NCI-H774 (cell line): Measurements from ENCODE around the gene MROH8.

Experiments used
- DNase-seq: peaks from one replicate; lab custom pipeline; 2025; lab: John Stamatoyannopoulos, UW

Gene MROH8

DNA sequence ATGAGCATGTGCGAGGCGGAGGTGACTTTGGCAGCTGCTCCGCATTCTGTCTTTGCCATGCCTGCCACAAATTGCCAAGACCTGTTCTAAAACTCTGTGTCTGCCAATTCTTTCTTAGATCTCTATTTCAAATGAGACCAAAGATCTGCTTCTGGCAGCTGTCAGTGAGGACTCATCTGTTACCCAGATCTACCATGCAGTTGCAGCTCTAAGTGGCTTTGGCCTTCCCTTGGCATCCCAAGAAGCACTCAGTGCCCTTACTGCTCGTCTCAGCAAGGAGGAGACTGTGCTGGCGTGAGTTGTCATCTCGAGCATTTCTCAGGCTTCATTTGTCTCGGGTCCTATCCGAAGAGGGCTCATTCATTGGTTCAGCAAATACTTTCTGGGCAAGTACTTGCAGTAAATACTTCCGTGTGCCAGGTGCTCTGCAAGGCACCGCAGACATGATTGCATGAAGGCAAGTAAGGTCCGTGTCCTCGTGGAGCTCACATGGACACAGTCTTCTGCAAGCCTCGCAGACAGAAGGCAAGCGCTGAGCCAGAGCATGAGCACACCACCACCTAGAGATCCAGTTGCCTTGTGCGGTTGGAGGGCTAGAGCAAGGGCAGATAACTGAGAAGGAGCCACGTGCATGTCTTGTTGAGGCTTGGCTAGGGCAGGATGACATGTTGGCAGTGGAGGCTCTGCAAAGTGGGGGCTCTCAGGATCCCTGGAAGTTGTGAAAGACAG lies 19.7 kb upstream of the MROH8 start:
- DNase-seq = no peak

DNA sequence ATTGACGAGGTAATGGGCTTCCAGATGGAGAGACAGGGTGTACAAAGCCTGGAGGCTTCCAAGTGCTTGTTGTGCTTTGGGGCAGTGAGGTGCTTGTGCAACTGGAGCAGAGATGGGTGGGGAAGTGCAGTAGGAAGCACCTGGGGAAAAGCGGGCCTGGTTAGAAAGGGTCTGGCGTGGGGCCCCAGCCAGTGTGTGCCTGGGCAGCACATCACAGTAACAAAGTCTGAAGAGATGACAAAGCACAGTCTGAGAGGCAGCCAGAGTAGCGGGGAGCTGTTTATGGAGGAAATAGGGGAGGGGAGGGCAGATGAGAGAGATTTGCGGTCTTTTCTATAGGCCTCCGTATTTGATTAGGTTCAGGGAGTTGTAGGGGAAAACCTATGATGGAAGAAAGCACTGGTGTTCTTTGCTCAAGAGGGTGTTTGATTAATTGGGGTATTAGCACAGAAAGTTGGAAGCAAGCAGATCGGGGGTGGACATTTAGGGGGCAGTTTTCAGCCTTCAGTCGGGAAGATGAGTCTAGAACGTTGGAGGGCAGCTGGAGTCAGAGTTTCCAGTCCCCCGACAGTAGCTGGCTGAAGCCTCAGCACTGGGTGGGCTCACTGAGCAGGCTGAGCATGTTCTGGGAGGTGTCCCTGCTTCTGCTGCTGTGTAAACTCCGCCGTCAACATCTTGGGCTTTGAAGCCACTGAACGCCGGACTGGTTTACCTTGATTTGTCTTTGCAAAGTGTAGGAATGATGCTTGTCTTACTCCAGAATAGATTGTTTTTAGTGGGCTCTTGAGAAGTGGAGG lies 15.5 kb upstream of the MROH8 start:
- DNase-seq = no peak

DNA sequence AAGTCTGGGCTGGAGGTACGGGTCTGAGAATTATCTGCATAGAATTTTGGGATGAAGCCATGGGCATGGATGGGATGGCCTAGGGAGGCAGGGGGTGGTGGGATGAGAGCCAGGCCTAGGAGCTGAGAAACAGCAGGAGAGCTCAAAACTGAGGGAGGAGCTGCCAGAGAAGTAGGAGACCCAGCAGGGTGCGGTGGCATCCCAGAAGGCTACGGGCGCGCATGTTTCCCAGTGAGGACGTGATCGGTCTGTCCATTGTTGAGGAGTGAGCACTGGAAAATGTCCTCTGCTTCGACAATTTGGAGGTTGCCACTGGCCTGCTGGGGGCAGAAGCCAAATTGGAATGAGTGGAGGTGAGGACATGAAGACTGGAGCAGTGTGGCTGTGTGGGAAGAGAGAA lies 14.5 kb upstream of the MROH8 start:
- no peak for DNase-seq

DNA sequence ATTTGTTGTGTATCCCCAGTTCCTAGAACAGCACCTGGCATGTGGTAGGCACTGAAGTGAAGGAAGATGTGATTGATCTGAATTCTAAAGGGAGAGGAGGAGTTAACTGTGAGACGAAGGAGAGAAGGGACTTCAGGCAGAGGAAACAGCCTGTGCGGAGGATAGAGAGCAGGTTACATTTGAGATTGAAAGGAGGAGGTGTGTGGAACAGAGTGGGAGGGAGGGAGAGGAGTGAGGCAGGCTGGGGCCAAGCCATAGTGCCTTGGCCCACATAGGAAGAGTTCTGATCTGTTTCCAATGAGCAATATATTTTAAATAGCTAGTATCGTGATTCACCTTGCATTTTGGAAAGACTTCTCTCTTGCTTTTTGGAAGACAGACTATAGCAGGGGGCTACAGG lies 13.9 kb upstream of the MROH8 start:
- DNase-seq = no peak

DNA sequence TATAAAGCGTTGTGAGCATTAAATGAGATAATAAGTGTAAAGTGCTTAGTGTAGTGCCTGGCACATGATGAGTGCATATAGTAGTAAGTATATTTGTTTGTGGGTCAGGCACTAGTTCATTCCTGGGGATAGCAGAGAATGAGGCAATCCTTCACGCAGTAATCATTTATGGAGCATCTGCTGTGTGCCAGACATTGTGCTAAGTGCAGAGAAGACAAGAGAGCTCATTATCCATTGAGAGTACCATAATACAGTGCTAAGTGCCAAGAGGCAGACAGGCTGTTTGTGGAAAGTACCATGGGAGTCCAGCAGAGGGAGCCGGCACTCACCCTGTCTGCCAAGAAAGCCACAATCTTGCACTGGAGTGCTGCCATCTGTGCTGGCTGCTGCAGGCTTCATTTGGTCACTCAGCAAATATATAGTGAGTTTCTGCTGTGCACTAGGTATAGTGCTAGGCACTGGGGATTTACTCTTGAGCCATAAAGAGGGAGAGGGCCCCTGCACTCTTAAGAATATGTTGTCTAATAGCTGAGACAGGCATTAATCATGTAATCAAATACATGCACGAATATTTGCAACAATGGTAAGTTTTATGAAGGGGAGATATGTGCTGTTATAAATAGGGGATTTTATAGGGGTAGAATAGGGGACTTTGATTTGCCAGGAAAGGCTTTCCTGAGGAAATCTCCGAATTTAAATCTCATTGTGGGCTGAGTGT lies 12.9 kb upstream of the MROH8 start:
- peak; percentile 37 for DNase-seq

DNA sequence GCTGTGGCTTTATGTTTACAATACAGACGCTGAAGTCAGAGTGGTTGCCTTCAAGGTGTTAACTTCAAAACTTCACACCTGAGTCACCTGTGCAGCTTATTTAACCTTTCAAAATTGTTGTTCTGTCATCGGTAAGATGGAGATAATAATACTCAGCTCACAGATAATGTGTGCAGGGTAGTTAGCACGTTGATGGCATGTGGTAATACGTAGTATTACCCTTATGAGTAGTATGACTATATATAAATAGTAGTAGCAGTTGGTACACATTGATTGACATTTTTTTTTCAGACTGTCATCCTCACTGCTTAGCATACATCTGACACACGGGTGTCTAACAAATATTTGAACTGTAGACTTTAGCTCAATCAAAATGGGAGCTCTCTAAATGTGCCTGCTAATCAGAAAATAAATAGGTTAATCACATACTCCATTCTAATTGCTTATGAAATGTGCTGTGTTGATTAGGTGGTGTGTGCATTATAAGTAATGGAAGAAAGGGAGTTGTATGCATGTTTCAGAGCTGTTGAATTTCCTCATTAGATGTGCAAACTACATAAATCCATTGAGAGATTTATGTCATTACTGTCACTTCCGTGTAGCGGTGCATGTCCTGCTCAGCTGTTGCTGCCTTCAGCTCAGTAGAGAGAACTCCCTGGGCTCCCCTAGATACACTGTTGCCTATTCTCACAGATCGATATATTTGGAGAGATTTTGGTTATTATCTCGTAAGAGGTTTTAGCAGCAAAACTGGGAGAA lies 11.2 kb upstream of the MROH8 start:
- no peak for DNase-seq

- DNase-seq = no peak
These were observed 10.2 kb upstream of the MROH8 start for GRCh38 chr20:37189416-37190016.

DNA sequence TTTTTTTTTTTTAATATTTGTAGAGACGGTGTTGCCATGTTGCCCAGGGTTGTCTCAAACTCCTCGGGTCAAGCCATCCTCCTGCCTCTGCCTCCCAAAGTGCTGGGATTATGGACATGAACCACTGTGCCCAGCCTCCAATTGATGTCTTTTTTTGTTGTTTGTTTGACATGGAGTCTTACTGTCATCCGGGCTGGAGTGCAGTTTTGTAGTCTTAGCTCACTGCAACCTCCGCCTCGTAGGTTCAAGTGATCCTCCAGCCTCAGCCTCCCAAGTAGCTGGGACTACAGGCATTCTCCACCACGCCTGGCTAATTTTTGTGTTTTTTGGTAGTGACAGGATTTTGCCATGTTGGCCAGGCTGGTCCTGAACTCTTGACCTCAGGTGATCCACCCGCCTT lies 9.4 kb upstream of the MROH8 start:
- no peak for DNase-seq

DNA sequence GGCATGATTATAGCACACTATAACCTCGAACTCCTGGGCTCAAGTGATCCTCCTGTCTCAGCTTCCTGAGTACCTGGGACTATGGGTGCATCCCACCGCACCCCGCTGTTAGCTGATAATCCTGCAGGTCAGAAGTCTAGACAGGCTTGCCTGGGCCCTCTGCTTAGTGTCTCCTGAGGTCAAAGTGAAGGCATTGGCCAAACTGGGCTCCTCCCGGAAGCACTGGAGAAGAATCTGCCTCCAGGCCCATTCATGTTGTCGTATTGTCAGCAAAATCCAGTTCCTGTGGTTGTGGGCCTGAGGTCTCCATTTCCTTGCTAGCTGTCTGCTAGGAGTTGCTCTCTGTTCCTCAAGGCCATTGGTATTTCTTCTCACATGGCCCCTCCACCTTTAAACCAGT lies 6.3 kb upstream of the MROH8 start:
- DNase-seq = no peak

DNA sequence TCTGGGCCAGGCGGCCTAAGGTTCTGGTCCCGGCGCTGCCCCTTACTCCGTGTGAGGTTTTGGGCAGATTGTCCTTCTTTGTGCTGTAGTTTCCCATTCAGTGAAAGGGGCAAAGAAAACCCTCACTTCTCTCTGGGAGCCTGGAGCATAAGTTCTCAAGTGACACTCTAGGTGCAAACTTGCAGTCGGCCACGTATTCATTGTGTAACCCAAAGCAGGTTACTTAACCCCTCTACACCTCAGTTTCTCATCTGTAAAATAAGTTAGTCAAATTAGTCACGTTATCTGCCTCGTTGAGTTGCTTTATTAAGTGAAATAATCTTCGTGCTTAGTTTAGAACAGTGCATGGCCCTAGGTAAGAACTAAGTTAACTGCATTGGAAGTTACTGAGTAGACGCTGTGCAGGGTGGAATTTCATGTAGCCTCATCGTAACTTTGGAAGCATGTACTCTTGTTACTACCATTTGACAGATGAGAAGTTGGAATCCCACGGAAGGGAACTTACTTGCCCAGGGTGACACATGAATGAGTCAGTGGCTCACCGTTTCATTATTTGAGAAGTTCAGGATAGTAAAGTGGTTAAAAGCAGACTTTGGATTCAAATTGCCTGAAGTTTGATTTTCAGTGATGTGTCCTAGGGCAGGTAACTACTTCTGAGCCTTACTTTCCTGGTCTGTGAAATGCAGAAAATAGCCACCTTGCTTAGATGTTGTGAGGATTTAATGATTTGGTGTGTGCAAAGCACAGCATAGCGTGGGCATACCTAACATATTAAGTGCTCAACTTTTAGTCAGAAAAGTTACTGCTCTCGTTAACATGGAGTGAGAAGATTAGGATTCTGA lies 556 bp upstream of the MROH8 start:
- no peak for DNase-seq

DNA sequence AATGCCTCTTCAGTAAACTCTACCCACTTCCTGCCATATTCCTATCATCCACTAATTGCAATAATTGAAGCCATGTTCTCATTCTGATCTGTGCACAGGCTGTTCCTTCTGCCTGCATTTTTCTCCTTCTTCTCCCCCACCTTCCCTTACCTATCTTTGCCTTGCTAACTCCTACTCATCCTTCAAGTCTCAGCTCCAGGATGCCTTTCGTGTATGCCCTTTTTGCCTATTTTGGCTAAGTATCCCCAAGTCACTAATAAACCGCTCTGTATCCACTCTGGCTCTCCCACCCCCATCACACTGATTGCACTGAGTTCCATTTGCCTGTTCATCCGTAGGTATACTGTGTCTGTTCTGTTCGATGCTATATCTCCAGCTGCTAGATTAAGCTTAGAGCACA lies 6.5 kb downstream of the MROH8 start:
- DNase-seq = no peak

- DNase-seq = no peak
These were observed 12.5 kb downstream of the MROH8 start for GRCh38 chr20:37166867-37167266.

- no peak for DNase-seq
These were observed 14.3 kb downstream of the MROH8 start for GRCh38 chr20:37165031-37165430.

GRCh38 chr20:37163832-37164554 lies 15.4 kb downstream of the MROH8 start:
- no peak for DNase-seq

GRCh38 chr20:37162646-37163045 lies 16.7 kb downstream of the MROH8 start:
- DNase-seq = no peak

DNA sequence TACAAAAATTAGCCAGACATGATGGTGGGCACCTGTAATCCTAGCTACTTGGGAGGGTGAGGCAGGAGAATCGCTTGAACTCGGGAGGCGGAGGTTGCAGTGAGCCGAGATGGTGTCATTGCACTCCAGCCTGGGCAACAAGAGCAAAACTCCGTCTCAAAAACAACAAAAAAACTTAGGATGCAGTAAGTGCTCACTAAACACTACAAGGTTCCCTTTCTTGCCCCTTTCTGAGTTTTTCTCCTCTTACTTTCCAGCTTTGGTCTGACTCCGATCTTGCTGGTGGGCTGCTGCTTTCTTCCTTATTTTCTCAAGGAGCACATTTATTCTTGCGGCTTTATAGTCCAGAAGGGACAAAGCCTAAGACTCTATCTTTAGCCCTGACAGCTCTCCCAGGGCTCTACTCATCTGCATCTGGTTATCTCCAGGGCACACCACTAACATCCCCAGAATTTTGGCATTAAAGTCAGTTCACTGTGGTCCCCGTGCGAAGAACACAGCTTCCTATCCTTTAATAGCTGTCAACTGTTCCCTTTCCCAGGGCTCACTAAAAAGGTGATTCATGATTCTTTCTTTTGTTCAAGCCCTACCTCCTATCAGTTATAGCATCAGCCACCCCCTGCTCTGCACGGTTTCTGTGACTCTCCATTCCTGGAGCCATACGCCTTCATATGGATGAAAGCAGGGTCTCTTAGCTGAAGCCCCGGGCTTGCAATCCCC lies 17.4 kb downstream of the MROH8 start:
- DNase-seq = no peak

DNA sequence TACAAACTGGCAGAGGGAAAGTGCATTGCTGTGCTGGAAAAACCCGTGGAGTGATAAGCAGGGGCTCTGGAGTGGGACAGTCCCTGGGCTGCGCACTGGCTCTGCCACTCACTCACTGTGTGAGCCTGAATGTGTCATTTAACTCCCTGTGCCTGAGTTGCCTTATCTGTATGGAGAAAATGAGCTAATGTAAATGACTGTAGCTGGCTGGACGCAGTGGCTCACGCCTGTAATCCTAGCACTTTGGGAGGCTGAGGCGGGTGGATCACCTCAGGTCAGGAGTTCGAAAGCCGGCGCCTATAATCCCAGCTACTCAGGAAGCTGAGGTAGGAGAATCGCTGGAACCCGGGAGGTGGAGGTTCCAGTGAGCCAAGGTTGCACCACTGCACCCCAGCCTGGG lies 18.7 kb downstream of the MROH8 start:
- no peak for DNase-seq

DNA sequence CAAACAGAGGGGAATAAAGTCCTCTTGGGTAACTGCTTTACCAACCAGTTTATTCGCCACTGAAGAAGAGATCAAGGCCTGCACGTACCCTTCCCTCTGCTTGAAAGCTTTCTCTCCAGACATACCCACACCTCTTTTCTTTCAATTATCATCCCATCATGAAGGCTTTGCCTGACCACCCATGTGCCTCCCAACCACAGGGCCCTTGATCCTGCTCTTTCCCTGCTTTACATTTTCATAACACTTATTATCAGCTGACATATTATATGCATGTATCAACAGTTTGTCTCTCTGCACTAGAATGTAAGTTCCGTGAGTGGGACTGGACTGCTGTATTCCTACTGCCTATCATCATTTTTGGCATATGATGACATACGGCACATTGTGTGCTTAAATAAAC lies 21.1 kb downstream of the MROH8 start:
- no peak for DNase-seq

GRCh38 chr20:37155987-37156386 lies 23.4 kb downstream of the MROH8 start:
- DNase-seq = no peak
